Chondrocyte (in vitro differentiated cells): ENCODE measurements around the gene FRRS1. TPM values are rescaled to one million over a fixed set of nuclear protein-coding genes. Genes with fewer than 3 reads are reported as not detected.

Experiments used
- DNase-seq: peaks from one replicate; pipeline ENCODE4 v3.0.0; 2021; ENCODE audit warnings: mixed read lengths, low spot score
- H3K27ac Mint-ChIP-seq: one replicate; pipeline ENCODE4 v1.8.0; 2021; ENCODE audit warnings: mild to moderate bottlenecking, moderate library complexity, mixed read lengths; ENCODE audit not compliant: unreplicated experiment
- H3K27me3 Mint-ChIP-seq: 2 replicates; pipeline ENCODE4 v1.8.0; 2021; ENCODE audit warnings: low read depth, mixed read lengths
- H3K36me3 Mint-ChIP-seq: 2 replicates; pipeline ENCODE4 v1.8.0; 2021; ENCODE audit warnings: low read depth, mixed read lengths
- H3K4me1 Mint-ChIP-seq: 2 replicates; pipeline ENCODE4 v1.8.0; 2021; ENCODE audit warnings: low read depth, mild to moderate bottlenecking, mixed read lengths
- H3K4me3 Mint-ChIP-seq: one replicate; pipeline ENCODE4 v1.8.0; 2021; ENCODE audit warnings: mild to moderate bottlenecking, moderate library complexity, mixed read lengths; ENCODE audit not compliant: unreplicated experiment
- H3K9me3 Mint-ChIP-seq: 2 replicates; pipeline ENCODE4 v1.8.0; 2021; ENCODE audit warnings: low read depth, mixed read lengths
- CTCF ChIP-seq: fragments of 200-600 bp; sonication (generic); IDR thresholded peaks from 2 replicates; pipeline ENCODE4 v1.5.0; 2021; ENCODE audit warnings: antibody characterized with exemption, mild to moderate bottlenecking, moderate library complexity
- total RNA-seq: library from RNA; stranded (reverse); gene quantifications from 3 replicates; pipeline ENCODE4 v1.2.1, GENCODE V29; 2021

The FRRS1 gene
- total RNA-seq, 1 donor from 2014 or later, result 2.2 TPM

GRCh38 chr1:99754697-99755096, 11.7 kb downstream of the FRRS1 start:
- DNase-seq, result no peak
- no peak for TF ChIP-seq CTCF
- H3K9me3 Mint-ChIP-seq, result no peaks in the 10 kb centered on the region
- H3K27ac Mint-ChIP-seq, result no peak overlapping the region
- peaks cover 1% of the 10 kb centered on the region for H3K36me3 Mint-ChIP-seq
- no peaks in the 10 kb centered on the region for H3K4me1 Mint-ChIP-seq
- H3K27me3 Mint-ChIP-seq, result no peaks in the 10 kb centered on the region
- H3K4me3 Mint-ChIP-seq, result no peak overlapping the region

GRCh38 chr1:99754055-99754626, 12.3 kb downstream of the FRRS1 start:
- no peak overlapping the region for H3K4me3 Mint-ChIP-seq
- H3K27ac Mint-ChIP-seq, result no peak overlapping the region
- H3K27me3 Mint-ChIP-seq, result no peaks in the 10 kb centered on the region
- H3K36me3 Mint-ChIP-seq, result peaks cover 1% of the 10 kb centered on the region
- no peak for DNase-seq
- no peaks in the 10 kb centered on the region for H3K4me1 Mint-ChIP-seq
- no peak for TF ChIP-seq CTCF
- H3K9me3 Mint-ChIP-seq, result no peaks in the 10 kb centered on the region

GRCh38 chr1:99751877-99752504, 14.4 kb downstream of the FRRS1 start:
- Mint-ChIP-seq H3K4me1 (no peaks in the 10 kb centered on the region), H3K36me3 (no peaks in the 10 kb centered on the region), H3K4me3 (no peak overlapping the region), H3K27me3 (no peaks in the 10 kb centered on the region), H3K9me3 (no peaks in the 10 kb centered on the region), H3K27ac (no peak overlapping the region)
- DNase-seq, result no peak
- no peak for TF ChIP-seq CTCF

GRCh38 chr1:99749504-99750347, 16.7 kb downstream of the FRRS1 start:
- Mint-ChIP-seq H3K36me3 (no peaks in the 10 kb centered on the region), H3K27ac (no peak overlapping the region), H3K27me3 (no peaks in the 10 kb centered on the region), H3K4me1 (no peaks in the 10 kb centered on the region), H3K4me3 (no peak overlapping the region), H3K9me3 (no peaks in the 10 kb centered on the region)
- no peak for TF ChIP-seq CTCF
- DNase-seq, result no peak

GRCh38 chr1:99748419-99748818, 18.0 kb downstream of the FRRS1 start:
- DNase-seq, result no peak
- no peak for TF ChIP-seq CTCF
- H3K4me3 Mint-ChIP-seq, result no peak overlapping the region

More at GRCh38 chr1:99748419-99748818, 18.0 kb downstream of the FRRS1 start:
- Mint-ChIP-seq H3K36me3 (no peaks in the 10 kb centered on the region), H3K4me1 (no peaks in the 10 kb centered on the region), H3K9me3 (no peaks in the 10 kb centered on the region), H3K27me3 (no peaks in the 10 kb centered on the region), H3K27ac (no peak overlapping the region)
